GM12801 (cell line): ENCODE results near the gene QRICH2.

Source experiments
- CTCF ChIP-seq: IDR thresholded peaks from one replicate; pipeline ENCODE4 v1.5.1; 2011; ENCODE audit warnings: control low read depth; ENCODE audit not compliant: insufficient read length; ENCODE audit errors: extremely low read depth

Gene QRICH2

GRCh38 chr17:76270127-76270592, 37.9 kb downstream of the QRICH2 start:
- TF ChIP-seq CTCF, result no peak

DNA sequence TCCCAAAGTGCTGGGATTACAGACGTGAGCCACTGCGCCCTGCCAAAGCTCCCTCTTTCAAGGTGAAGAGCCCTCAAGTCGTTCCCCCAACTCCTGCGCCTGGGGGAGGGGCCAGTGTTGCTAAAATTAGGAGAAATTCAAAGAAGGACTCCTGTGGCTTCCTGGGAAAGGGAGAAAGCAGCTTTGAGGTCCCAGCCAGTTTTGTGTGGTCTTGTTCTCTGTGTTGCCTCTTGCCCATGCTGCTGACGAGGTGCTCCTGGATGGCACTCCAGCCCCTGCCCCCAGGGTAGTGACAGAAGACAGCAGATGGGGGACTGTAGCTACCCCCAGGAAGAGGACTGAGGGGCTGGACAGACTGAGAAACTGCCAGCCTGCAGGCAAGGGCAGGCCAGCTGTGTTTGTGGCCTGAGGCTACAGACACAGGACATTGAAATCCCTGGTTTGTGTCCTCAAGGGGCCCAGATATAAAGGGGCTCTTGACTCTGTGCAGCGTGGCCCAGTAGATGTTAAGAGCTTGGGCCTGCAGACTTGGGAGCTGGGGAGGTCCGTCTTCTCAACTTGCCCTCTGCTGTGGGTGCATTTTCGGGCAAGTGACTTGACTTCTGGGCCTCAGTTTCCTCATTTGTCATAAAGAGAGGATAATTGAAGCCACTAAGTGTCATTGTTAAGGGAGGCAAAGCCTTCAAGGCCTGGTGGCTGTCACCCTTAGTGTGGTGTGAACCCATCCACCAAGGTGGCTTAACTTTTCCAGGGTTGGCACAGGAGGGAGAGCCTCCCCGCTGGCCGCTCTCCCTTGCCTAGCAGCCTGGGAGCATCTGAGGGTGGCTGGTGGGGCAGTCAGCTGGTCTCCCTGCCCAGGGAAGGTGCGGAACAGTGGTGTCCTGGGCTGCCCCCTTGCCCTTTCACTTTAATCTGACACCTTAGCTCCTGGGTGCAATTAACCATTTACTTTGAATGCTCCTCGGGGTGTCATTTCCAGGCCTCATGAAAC, 38.8 kb downstream of the QRICH2 start:
- TF ChIP-seq CTCF, result no peak

- no peak for TF ChIP-seq CTCF
Measured at GRCh38 chr17:76268015-76268749, 39.9 kb downstream of the QRICH2 start.

DNA sequence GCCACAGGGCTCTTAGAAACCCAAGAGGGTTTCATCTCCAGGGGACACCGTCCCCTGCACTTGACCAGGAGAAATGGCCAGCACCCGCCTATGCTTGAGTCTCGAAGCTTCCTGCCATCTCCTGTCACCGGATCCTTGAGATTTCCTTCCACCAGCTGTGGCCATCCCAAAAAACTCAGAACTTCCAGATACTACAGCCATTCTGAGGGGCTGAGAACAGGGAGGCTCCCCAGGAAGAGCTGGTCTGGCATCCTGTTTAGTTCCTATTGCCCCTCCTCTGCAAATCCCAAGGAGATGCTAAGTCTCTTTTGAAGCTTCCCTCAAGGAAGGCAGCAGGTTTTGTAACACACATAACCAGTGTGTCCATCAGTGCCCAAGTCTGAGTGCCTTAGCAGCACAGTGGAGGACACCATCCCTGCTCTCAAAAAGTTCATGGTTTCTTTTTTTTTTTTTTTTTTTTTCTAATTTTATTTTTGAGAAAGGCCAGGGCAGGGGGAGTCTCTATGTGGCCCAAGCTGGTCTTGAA, 41.0 kb downstream of the QRICH2 start:
- TF ChIP-seq CTCF, result no peak

GRCh38 chr17:76266244-76266938, 41.7 kb downstream of the QRICH2 start:
- TF ChIP-seq CTCF, result no peak

GRCh38 chr17:76265624-76266243, 42.3 kb downstream of the QRICH2 start:
- no peak for TF ChIP-seq CTCF
